ENCODE results near the gene PTPN11. TPM values are rescaled to one million over a fixed set of nuclear protein-coding genes. Genes with fewer than 3 reads are reported as not detected.

The PTPN11 gene
- total and polyA plus RNA-seq, 2 of the 8 experiments (the other 6 are each of a cell fraction or from before 2014, with no cell fraction given), result 28.3 to 133 TPM

DNA sequence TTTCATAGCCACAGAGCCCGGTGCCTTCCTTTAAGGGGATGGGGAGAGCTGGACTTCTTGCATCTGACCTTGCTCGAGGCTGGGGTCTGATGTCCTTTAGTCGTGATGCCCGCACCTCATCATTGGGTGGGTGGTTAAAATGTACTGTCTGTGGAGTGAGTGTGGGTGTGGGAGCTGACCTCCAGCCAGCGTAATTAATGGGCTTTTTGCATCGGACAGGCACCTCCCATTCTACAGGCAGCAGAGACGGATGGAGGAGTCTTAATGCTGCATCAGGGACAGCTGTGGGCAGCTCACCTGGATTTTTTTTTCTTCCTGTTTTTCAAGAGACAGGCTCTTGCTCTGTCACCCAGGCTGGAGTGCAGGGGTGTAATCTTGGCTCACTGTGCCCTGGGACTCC lies 114.8 kb downstream of the PTPN11 start (continued):
- TF ChIP-seq, protein P1, sequence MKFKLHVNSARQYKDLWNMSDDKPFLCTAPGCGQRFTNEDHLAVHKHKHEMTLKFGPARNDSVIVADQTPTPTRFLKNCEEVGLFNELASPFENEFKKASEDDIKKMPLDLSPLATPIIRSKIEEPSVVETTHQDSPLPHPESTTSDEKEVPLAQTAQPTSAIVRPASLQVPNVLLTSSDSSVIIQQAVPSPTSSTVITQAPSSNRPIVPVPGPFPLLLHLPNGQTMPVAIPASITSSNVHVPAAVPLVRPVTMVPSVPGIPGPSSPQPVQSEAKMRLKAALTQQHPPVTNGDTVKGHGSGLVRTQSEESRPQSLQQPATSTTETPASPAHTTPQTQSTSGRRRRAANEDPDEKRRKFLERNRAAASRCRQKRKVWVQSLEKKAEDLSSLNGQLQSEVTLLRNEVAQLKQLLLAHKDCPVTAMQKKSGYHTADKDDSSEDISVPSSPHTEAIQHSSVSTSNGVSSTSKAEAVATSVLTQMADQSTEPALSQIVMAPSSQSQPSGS (IDR thresholded peaks at IDR 0.05; ENCODE audit: low read length), result no peak
- TF ChIP-seq POU5F1 (IDR thresholded peaks at IDR 0.05; ENCODE audit: low read depth, low read length), result no peak
